Ishikawa (cell line): ENCODE data around the gene KRT28.

Experiments used
- CEBPB ChIP-seq: IDR thresholded peaks from 2 replicates; pipeline ENCODE4 v1.6.1; 2012
- EGR1 ChIP-seq: IDR thresholded peaks from 2 replicates; pipeline ENCODE4 v1.6.1; 2012
- EP300 ChIP-seq: IDR thresholded peaks from 2 replicates; pipeline ENCODE4 v1.6.1; 2012; ENCODE audit warnings: borderline replicate concordance
- REST ChIP-seq: IDR thresholded peaks from 2 replicates; pipeline ENCODE4 v1.6.1; 2012; ENCODE audit warnings: low read depth, mild to moderate bottlenecking
- TAF1 ChIP-seq: IDR thresholded peaks from 2 replicates; pipeline ENCODE4 v1.6.1; 2012; ENCODE audit warnings: low read depth, mild to moderate bottlenecking
- TCF12 ChIP-seq: IDR thresholded peaks from 2 replicates; pipeline ENCODE4 v1.6.1; 2012; ENCODE audit warnings: low read depth
- YY1 ChIP-seq: IDR thresholded peaks from 2 replicates; pipeline ENCODE4 v1.6.1; 2012; ENCODE audit warnings: low read depth
- ZBTB7A ChIP-seq: IDR thresholded peaks from 2 replicates; pipeline ENCODE4 v1.6.1; 2012; ENCODE audit warnings: low read depth

GRCh38 chr17:40820228-40820838 lies 20.6 kb upstream of the KRT28 start:
- no peak for TF ChIP-seq ZBTB7A
- TF ChIP-seq CEBPB = no peak
- no peak for TF ChIP-seq YY1
- TF ChIP-seq REST = no peak
- no peak for TF ChIP-seq TCF12
- TF ChIP-seq EP300 = no peak
- no peak for TF ChIP-seq TAF1
- no peak for TF ChIP-seq EGR1
